ENCODE data around the gene RAB20. TPM values are rescaled to one million over a fixed set of nuclear protein-coding genes. Genes with fewer than 3 reads are reported as not detected.

The RAB20 gene
- total RNA-seq, 1 experiment from 2014 or later, result 19.3 TPM

GRCh38 chr13:110486061-110486715 lies 75.3 kb downstream of the RAB20 start:
- peaks cover 64% of the 10 kb centered on the region for H3K36me3 ChIP-seq

GRCh38 chr13:110485604-110486003 lies 75.9 kb downstream of the RAB20 start:
- H3K36me3 ChIP-seq, result peaks cover 59% of the 10 kb centered on the region
- DNase-seq (ENCODE audit: low read depth in 1 of 2, low spot score in 2 of 2), result peak; percentile 99 to 100

More at GRCh38 chr13:110486061-110486715, 75.3 kb downstream of the RAB20 start:
- DNase-seq (ENCODE audit: low read depth in 1 of 2, low spot score in 2 of 2), result peak in 1 of 2 experiments; percentile 58
- Histone ChIP-seq H3K4me1 (replicated peaks) (peaks cover 35% of the 10 kb centered on the region), H3K27me3 (replicated peaks) (peaks cover 2% of the 10 kb centered on the region; the same call in 1 of the 2 replicates), H3K4me3 (no peak overlapping the region), H3K9me3 (replicated peaks) (no peaks in the 10 kb centered on the region), H3K27ac (peak overlapping the region; percentile 36)

GRCh38 chr13:110484290-110485048 lies 77.1 kb downstream of the RAB20 start:
- Histone ChIP-seq H3K4me3 (no peak overlapping the region), H3K36me3 (peaks cover 68% of the 10 kb centered on the region), H3K9me3 (replicated peaks) (no peaks in the 10 kb centered on the region)

More at GRCh38 chr13:110485604-110486003, 75.9 kb downstream of the RAB20 start:
- H3K4me3 ChIP-seq, result no peak overlapping the region
- H3K27ac ChIP-seq, result peak overlapping the region; percentile 36
- no peaks in the 10 kb centered on the region for H3K9me3 ChIP-seq (replicated peaks)
- peaks cover 2% of the 10 kb centered on the region; the same call in 1 of the 2 replicates for H3K27me3 ChIP-seq (replicated peaks)
- H3K4me1 ChIP-seq (replicated peaks), result peaks cover 35% of the 10 kb centered on the region

GRCh38 chr13:110483386-110483968 lies 78.0 kb downstream of the RAB20 start:
- DNase-seq (ENCODE audit: low read depth in 1 of 2, low spot score in 2 of 2), result no peak
- Histone ChIP-seq H3K4me3 (no peak overlapping the region), H3K27ac (no peak overlapping the region), H3K27me3 (replicated peaks) (peaks cover 2% of the 10 kb centered on the region; the same call in 1 of the 2 replicates), H3K9me3 (replicated peaks) (no peaks in the 10 kb centered on the region), H3K4me1 (replicated peaks) (peaks cover 35% of the 10 kb centered on the region), H3K36me3 (peaks cover 67% of the 10 kb centered on the region)

More at GRCh38 chr13:110484290-110485048, 77.1 kb downstream of the RAB20 start:
- Histone ChIP-seq H3K4me1 (replicated peaks) (peaks cover 35% of the 10 kb centered on the region), H3K27me3 (replicated peaks) (peaks cover 2% of the 10 kb centered on the region; the same call in 1 of the 2 replicates), H3K27ac (no peak overlapping the region)
- DNase-seq (ENCODE audit: low read depth in 1 of 2, low spot score in 2 of 2), result no peak

GRCh38 chr13:110480161-110480560 lies 81.4 kb downstream of the RAB20 start:
- DNase-seq (ENCODE audit: low read depth in 1 of 2, low spot score in 2 of 2), result no peak
- peaks cover 67% of the 10 kb centered on the region for H3K36me3 ChIP-seq
- H3K4me3 ChIP-seq, result no peak overlapping the region
- peaks cover 8% of the 10 kb centered on the region for H3K4me1 ChIP-seq (replicated peaks)
- H3K27ac ChIP-seq, result no peak overlapping the region
- no peaks in the 10 kb centered on the region for H3K9me3 ChIP-seq (replicated peaks)
- H3K27me3 ChIP-seq (replicated peaks), result peaks cover 2% of the 10 kb centered on the region; the same call in 1 of the 2 replicates

GRCh38 chr13:110479648-110480047 lies 81.9 kb downstream of the RAB20 start:
- Histone ChIP-seq H3K27me3 (replicated peaks) (peaks cover 2% of the 10 kb centered on the region; the same call in 1 of the 2 replicates), H3K36me3 (peaks cover 65% of the 10 kb centered on the region), H3K4me3 (no peak overlapping the region)

GRCh38 chr13:110479215-110479545 lies 82.3 kb downstream of the RAB20 start:
- Histone ChIP-seq H3K36me3 (peaks cover 63% of the 10 kb centered on the region), H3K4me1 (replicated peaks) (no peaks in the 10 kb centered on the region), H3K4me3 (no peak overlapping the region), H3K27me3 (replicated peaks) (peaks cover 2% of the 10 kb centered on the region; the same call in 1 of the 2 replicates), H3K9me3 (replicated peaks) (no peaks in the 10 kb centered on the region), H3K27ac (no peak overlapping the region)
- DNase-seq (ENCODE audit: low read depth in 1 of 2, low spot score in 2 of 2), result no peak

More at GRCh38 chr13:110479648-110480047, 81.9 kb downstream of the RAB20 start:
- peaks cover 3% of the 10 kb centered on the region; the same call in 1 of the 2 replicates for H3K4me1 ChIP-seq (replicated peaks)
- H3K27ac ChIP-seq, result no peak overlapping the region
- no peaks in the 10 kb centered on the region for H3K9me3 ChIP-seq (replicated peaks)
- no peak for DNase-seq (ENCODE audit: low read depth in 1 of 2, low spot score in 2 of 2)

GRCh38 chr13:110478405-110479214 lies 82.9 kb downstream of the RAB20 start:
- H3K36me3 ChIP-seq, result peaks cover 66% of the 10 kb centered on the region
- H3K4me1 ChIP-seq (replicated peaks), result no peaks in the 10 kb centered on the region
- no peak overlapping the region for H3K27ac ChIP-seq
- peaks cover 2% of the 10 kb centered on the region; the same call in 1 of the 2 replicates for H3K27me3 ChIP-seq (replicated peaks)
- H3K4me3 ChIP-seq, result no peak overlapping the region
- no peak for DNase-seq (ENCODE audit: low read depth in 1 of 2, low spot score in 2 of 2)
- no peaks in the 10 kb centered on the region for H3K9me3 ChIP-seq (replicated peaks)

- Histone ChIP-seq H3K27ac (no peak overlapping the region), H3K4me1 (replicated peaks) (no peaks in the 10 kb centered on the region), H3K9me3 (replicated peaks) (no peaks in the 10 kb centered on the region), H3K27me3 (replicated peaks) (peaks cover 2% of the 10 kb centered on the region; the same call in 1 of the 2 replicates), H3K36me3 (peaks cover 69% of the 10 kb centered on the region), H3K4me3 (no peak overlapping the region)
- DNase-seq (ENCODE audit: low read depth in 1 of 2, low spot score in 2 of 2), result no peak
These were observed 83.7 kb downstream of the RAB20 start for GRCh38 chr13:110477706-110478245.

GRCh38 chr13:110476220-110476617 lies 85.3 kb downstream of the RAB20 start:
- H3K4me3 ChIP-seq, result no peak overlapping the region
- DNase-seq (ENCODE audit: low read depth in 1 of 2, low spot score in 2 of 2), result no peak
- peaks cover 74% of the 10 kb centered on the region for H3K36me3 ChIP-seq

GRCh38 chr13:110475550-110476219 lies 85.8 kb downstream of the RAB20 start:
- Histone ChIP-seq H3K36me3 (peaks cover 77% of the 10 kb centered on the region), H3K27ac (no peak overlapping the region), H3K4me1 (replicated peaks) (no peaks in the 10 kb centered on the region), H3K4me3 (no peak overlapping the region), H3K27me3 (replicated peaks) (no peaks in the 10 kb centered on the region), H3K9me3 (replicated peaks) (no peaks in the 10 kb centered on the region)
- no peak for DNase-seq (ENCODE audit: low read depth in 1 of 2, low spot score in 2 of 2)

More at GRCh38 chr13:110476220-110476617, 85.3 kb downstream of the RAB20 start:
- Histone ChIP-seq H3K9me3 (replicated peaks) (no peaks in the 10 kb centered on the region), H3K27ac (no peak overlapping the region), H3K27me3 (replicated peaks) (no peaks in the 10 kb centered on the region), H3K4me1 (replicated peaks) (no peaks in the 10 kb centered on the region)

GRCh38 chr13:110475117-110475516 lies 86.4 kb downstream of the RAB20 start:
- DNase-seq (ENCODE audit: low read depth in 1 of 2, low spot score in 2 of 2), result no peak
- Histone ChIP-seq H3K27ac (no peak overlapping the region), H3K9me3 (replicated peaks) (no peaks in the 10 kb centered on the region), H3K27me3 (replicated peaks) (no peaks in the 10 kb centered on the region), H3K4me1 (replicated peaks) (no peaks in the 10 kb centered on the region), H3K4me3 (no peak overlapping the region), H3K36me3 (peaks cover 78% of the 10 kb centered on the region)

All from SJSA1 (cell line).